OCI-LY1 (cell line): ENCODE data around the gene HBS1L.

ENCODE experiments used
- CTCF ChIP-seq: fragments of 200-600 bp; sonication (generic), shearing (Covaris generic); IDR thresholded peaks from 2 replicates; pipeline ENCODE4 v1.5.1; 2017; ENCODE audit warnings: mild to moderate bottlenecking, antibody characterized with exemption, low read length, moderate library complexity, mixed read lengths
- EZH2 ChIP-seq: fragments of 200-600 bp; sonication (generic), shearing (Covaris generic); IDR thresholded peaks from 2 replicates; pipeline ENCODE4 v1.8.0; 2017; ENCODE audit warnings: borderline replicate concordance, mixed run types, mild to moderate bottlenecking, antibody characterized with exemption, low read length, moderate library complexity, mixed read lengths

- TF ChIP-seq CTCF (no peak), EZH2 (no peak)
Observed at GRCh38 chr6:135022050-135022697, 32.4 kb downstream of the HBS1L start.
